GM23338 (cell line): ENCODE results near the gene MYO1D. TPM values are rescaled to one million over a fixed set of nuclear protein-coding genes. Genes with fewer than 3 reads are reported as not detected.

ENCODE experiments used
- ATAC-seq: fragments of 200-7000 bp; cut with Tn5 transposase; 3 replicates; pipeline ENCODE4 v1.9.1; 2020
- DNase-seq: peaks from one replicate; pipeline ENCODE4 v3.0.0-alpha.2; 2015; ENCODE audit warnings: low spot score
- H2AFZ ChIP-seq: fragments of 200-600 bp; sonication (generic); 2 replicates; pipeline ENCODE4 v1.8.0; 2016; ENCODE audit warnings: antibody characterized with exemption, mild to moderate bottlenecking, moderate library complexity
- H3F3A ChIP-seq: fragments of 200-600 bp; sonication (generic); replicated peaks from 2 replicates; pipeline ENCODE4 v1.8.0; 2017; ENCODE audit warnings: antibody characterized with exemption, mixed run types, low read depth
- H3K27ac ChIP-seq: fragments of 200-600 bp; sonication (generic); 2 replicates; pipeline ENCODE4 v1.6.1; 2016; ENCODE audit warnings: low read depth
- H3K27me3 ChIP-seq: fragments of 200-600 bp; sonication (generic); 2 replicates; pipeline ENCODE4 v1.8.0; 2016; ENCODE audit warnings: mild to moderate bottlenecking, mixed run types, moderate library complexity; ENCODE audit not compliant: insufficient read depth
- H3K36me3 ChIP-seq: fragments of 200-600 bp; sonication (generic); 2 replicates; pipeline ENCODE4 v1.8.0; 2016; ENCODE audit warnings: mild to moderate bottlenecking; ENCODE audit not compliant: insufficient read depth
- H3K4me1 ChIP-seq: fragments of 200-600 bp; sonication (generic); 2 replicates; pipeline ENCODE4 v1.8.0; 2016; ENCODE audit warnings: mild to moderate bottlenecking, moderate library complexity; ENCODE audit not compliant: insufficient read depth
- H3K4me2 ChIP-seq: fragments of 200-600 bp; sonication (generic); 2 replicates; pipeline ENCODE4 v1.7.1; 2017; ENCODE audit warnings: mixed run types
- H3K4me3 ChIP-seq: fragments of 200-600 bp; sonication (generic); 2 replicates; pipeline ENCODE4 v1.6.1; 2016; ENCODE audit warnings: mixed run types
- H3K79me2 ChIP-seq: fragments of 200-600 bp; sonication (generic); replicated peaks from 2 replicates; pipeline ENCODE4 v1.8.0; 2017; ENCODE audit warnings: mild to moderate bottlenecking; ENCODE audit not compliant: insufficient read depth
- H3K9me2 ChIP-seq: fragments of 200-600 bp; sonication (generic); 2 replicates; pipeline ENCODE4 v1.8.0; 2017; ENCODE audit not compliant: insufficient read depth
- H4K20me1 ChIP-seq: fragments of 200-600 bp; sonication (generic); replicated peaks from 2 replicates; pipeline ENCODE4 v1.8.0; 2017; ENCODE audit warnings: mild to moderate bottlenecking; ENCODE audit not compliant: insufficient read depth
- H3K27ac Mint-ChIP-seq: 2 replicates; pipeline ENCODE4 v1.8.0; 2020; ENCODE audit warnings: inconsistent platforms, mild to moderate bottlenecking, moderate library complexity, mixed read lengths
- H3K27me3 Mint-ChIP-seq: 3 replicates; pipeline ENCODE4 v1.8.0; 2022; ENCODE audit warnings: low read depth, mild to moderate bottlenecking, moderate library complexity, mixed read lengths, inconsistent platforms; ENCODE audit not compliant: insufficient read depth, poor library complexity
- H3K36me3 Mint-ChIP-seq: 3 replicates; pipeline ENCODE4 v1.8.0; 2021; ENCODE audit warnings: low read depth, mild to moderate bottlenecking, inconsistent platforms, moderate library complexity, mixed read lengths
- H3K4me1 Mint-ChIP-seq: 3 replicates; pipeline ENCODE4 v1.8.0; 2020; ENCODE audit warnings: mild to moderate bottlenecking, inconsistent platforms, mixed read lengths
- H3K4me3 Mint-ChIP-seq: 3 replicates; pipeline ENCODE4 v1.8.0; 2021; ENCODE audit warnings: moderate library complexity, mild to moderate bottlenecking, inconsistent platforms, mixed read lengths
- H3K9me3 Mint-ChIP-seq: 3 replicates; pipeline ENCODE4 v1.8.0; 2020; ENCODE audit warnings: moderate library complexity, mild to moderate bottlenecking, inconsistent platforms, mixed read lengths
- CREB1 ChIP-seq: fragments of 250-450 bp; sonication (Bioruptor Pico); IDR thresholded peaks from 2 replicates; pipeline ENCODE4 v1.5.0; 2020; ENCODE audit warnings: low read depth, mild to moderate bottlenecking, moderate library complexity
- EZH2 ChIP-seq: fragments of 200-600 bp; sonication (generic); IDR thresholded peaks from one replicate; pipeline ENCODE4 v1.8.0; 2017; ENCODE audit warnings: antibody characterized with exemption, mild to moderate bottlenecking, low read depth; ENCODE audit not compliant: unreplicated experiment
- EZH2phosphoT487 ChIP-seq: fragments of 200-600 bp; sonication (generic); IDR thresholded peaks from one replicate; pipeline ENCODE4 v1.8.1; 2018; ENCODE audit warnings: antibody characterized with exemption; ENCODE audit not compliant: unreplicated experiment
- JUNB ChIP-seq: IDR thresholded peaks from one replicate; pipeline ENCODE4 v1.6.1; 2016; ENCODE audit warnings: antibody characterized with exemption; ENCODE audit not compliant: unreplicated experiment
- NANOG ChIP-seq: IDR thresholded peaks from 2 replicates; pipeline ENCODE4 v1.6.1; 2016; ENCODE audit warnings: antibody characterized with exemption, borderline replicate concordance
- POLR2AphosphoS5 ChIP-seq: IDR thresholded peaks from 2 replicates; pipeline ENCODE4 v1.6.1; 2016; ENCODE audit warnings: antibody characterized with exemption, low read depth
- STAT1 ChIP-seq: IDR thresholded peaks from one replicate; pipeline ENCODE4 v1.6.1; 2016; ENCODE audit warnings: antibody characterized with exemption; ENCODE audit not compliant: unreplicated experiment
- ZNF114 ChIP-seq: fragments of 250-450 bp; sonication (Bioruptor Pico); IDR thresholded peaks from 2 replicates; pipeline ENCODE4 v1.5.0; 2020; ENCODE audit warnings: mild to moderate bottlenecking, moderate library complexity
- ZNF331 ChIP-seq: fragments of 250-450 bp; sonication (Bioruptor Pico); IDR thresholded peaks from 2 replicates; pipeline ENCODE4 v1.5.0; 2020; ENCODE audit warnings: low read depth, mild to moderate bottlenecking, moderate library complexity
- polyA plus RNA-seq: library from polyadenylated mRNA; unstranded; fragments of >200 nt; fragmentation: Nextera tagmentation; extraction: Ambion mirVana; gene quantifications from 2 replicates; pipeline ENCODE4 v1.2.1, GENCODE V29; 2016
- total RNA-seq: library from RNA; depleted of rRNA; stranded (reverse); fragments of >200 nt; shearing (Covaris generic); gene quantifications from 2 replicates; pipeline ENCODE4 v1.2.3, GENCODE V29; 2014
- TF ChIP-seq, protein P1 (sequence below), 2 experiments: fragments of 200-600 bp in 1 of 2; sonication (generic) in 1 of 2; conservative IDR thresholded peaks; 2 replicates each; pipeline versions ENCODE4 v1.5.1 to v1.6.1; 2016 to 2017; ENCODE audit warnings: antibody characterized with exemption in 2 of 2, low read depth in 2 of 2, mild to moderate bottlenecking in 2 of 2, moderate library complexity in 1 of 2
- TF ChIP-seq, protein P2 (sequence below): IDR thresholded peaks from 2 replicates; pipeline ENCODE4 v1.6.1; 2016; ENCODE audit warnings: antibody characterized with exemption
- TF ChIP-seq, protein P3 (sequence below): IDR thresholded peaks from one replicate; pipeline ENCODE4 v1.6.1; 2018; ENCODE audit warnings: antibody characterized with exemption; ENCODE audit not compliant: unreplicated experiment
- TF ChIP-seq, protein P4 (sequence below): fragments of 250-450 bp; sonication (Bioruptor Pico); IDR thresholded peaks from 2 replicates; pipeline ENCODE4 v1.5.0; 2020; ENCODE audit warnings: mild to moderate bottlenecking, moderate library complexity

MYO1D gene
- total and polyA plus RNA-seq, 2 experiments from 2014 or later: 8.6 to 28.6 TPM

DNA sequence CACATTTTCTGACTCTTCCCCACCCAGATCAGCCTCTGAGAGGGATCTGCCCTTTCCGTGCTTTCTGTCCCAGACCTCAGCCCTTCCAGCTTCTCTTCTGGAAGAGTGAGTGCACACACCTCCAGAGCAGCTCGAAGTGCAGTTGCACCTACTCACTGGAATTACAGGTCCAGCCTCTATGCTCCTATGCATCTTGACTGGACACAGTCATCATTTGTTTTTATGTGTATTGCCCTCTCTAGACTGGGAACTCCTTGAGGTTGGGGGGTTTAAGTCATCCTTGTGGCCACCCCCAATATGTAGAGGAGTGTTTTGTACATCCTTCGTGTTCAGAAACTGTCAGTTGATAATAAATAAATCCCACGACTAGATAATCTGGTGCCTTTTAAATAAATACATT is 308.2 kb downstream of the MYO1D start:
- Histone ChIP-seq H2AFZ (no peak overlapping the region), H3K4me2 (no peak overlapping the region), H3K27me3 (no peaks in the 10 kb centered on the region), H3F3A (no peaks in the 10 kb centered on the region), H3K27ac (no peak overlapping the region), H3K4me1 (peaks cover 8% of the 10 kb centered on the region), H3K9me2 (peaks cover 9% of the 10 kb centered on the region; the same call in 1 of the 2 replicates), H4K20me1 (no peaks in the 10 kb centered on the region), H3K36me3 (no peaks in the 10 kb centered on the region), H3K79me2 (no peaks in the 10 kb centered on the region), H3K4me3 (no peak overlapping the region)
- no peak overlapping the region for H3K4me3 Mint-ChIP-seq
- DNase-seq: no peak
- H3K9me3 Mint-ChIP-seq: no peaks in the 10 kb centered on the region; the same call in 2 of the 3 replicates
- H3K27ac Mint-ChIP-seq: no peak overlapping the region
- no peak for TF ChIP-seq EZH2
- no peak for TF ChIP-seq STAT1
- TF ChIP-seq, protein P1, sequence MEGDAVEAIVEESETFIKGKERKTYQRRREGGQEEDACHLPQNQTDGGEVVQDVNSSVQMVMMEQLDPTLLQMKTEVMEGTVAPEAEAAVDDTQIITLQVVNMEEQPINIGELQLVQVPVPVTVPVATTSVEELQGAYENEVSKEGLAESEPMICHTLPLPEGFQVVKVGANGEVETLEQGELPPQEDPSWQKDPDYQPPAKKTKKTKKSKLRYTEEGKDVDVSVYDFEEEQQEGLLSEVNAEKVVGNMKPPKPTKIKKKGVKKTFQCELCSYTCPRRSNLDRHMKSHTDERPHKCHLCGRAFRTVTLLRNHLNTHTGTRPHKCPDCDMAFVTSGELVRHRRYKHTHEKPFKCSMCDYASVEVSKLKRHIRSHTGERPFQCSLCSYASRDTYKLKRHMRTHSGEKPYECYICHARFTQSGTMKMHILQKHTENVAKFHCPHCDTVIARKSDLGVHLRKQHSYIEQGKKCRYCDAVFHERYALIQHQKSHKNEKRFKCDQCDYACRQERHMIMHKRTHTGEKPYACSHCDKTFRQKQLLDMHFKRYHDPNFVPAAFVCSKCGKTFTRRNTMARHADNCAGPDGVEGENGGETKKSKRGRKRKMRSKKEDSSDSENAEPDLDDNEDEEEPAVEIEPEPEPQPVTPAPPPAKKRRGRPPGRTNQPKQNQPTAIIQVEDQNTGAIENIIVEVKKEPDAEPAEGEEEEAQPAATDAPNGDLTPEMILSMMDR (conservative IDR thresholded peaks at IDR 0.05; ENCODE audit: low read depth in 2 of 2): no peak
- no peak for TF ChIP-seq JUNB
- no peak for TF ChIP-seq EZH2phosphoT487
- TF ChIP-seq ZNF331 (CRISPR knock-in tag): no peak
- TF ChIP-seq, protein P2, sequence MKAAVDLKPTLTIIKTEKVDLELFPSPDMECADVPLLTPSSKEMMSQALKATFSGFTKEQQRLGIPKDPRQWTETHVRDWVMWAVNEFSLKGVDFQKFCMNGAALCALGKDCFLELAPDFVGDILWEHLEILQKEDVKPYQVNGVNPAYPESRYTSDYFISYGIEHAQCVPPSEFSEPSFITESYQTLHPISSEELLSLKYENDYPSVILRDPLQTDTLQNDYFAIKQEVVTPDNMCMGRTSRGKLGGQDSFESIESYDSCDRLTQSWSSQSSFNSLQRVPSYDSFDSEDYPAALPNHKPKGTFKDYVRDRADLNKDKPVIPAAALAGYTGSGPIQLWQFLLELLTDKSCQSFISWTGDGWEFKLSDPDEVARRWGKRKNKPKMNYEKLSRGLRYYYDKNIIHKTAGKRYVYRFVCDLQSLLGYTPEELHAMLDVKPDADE: no peak
- TF ChIP-seq, protein P3, sequence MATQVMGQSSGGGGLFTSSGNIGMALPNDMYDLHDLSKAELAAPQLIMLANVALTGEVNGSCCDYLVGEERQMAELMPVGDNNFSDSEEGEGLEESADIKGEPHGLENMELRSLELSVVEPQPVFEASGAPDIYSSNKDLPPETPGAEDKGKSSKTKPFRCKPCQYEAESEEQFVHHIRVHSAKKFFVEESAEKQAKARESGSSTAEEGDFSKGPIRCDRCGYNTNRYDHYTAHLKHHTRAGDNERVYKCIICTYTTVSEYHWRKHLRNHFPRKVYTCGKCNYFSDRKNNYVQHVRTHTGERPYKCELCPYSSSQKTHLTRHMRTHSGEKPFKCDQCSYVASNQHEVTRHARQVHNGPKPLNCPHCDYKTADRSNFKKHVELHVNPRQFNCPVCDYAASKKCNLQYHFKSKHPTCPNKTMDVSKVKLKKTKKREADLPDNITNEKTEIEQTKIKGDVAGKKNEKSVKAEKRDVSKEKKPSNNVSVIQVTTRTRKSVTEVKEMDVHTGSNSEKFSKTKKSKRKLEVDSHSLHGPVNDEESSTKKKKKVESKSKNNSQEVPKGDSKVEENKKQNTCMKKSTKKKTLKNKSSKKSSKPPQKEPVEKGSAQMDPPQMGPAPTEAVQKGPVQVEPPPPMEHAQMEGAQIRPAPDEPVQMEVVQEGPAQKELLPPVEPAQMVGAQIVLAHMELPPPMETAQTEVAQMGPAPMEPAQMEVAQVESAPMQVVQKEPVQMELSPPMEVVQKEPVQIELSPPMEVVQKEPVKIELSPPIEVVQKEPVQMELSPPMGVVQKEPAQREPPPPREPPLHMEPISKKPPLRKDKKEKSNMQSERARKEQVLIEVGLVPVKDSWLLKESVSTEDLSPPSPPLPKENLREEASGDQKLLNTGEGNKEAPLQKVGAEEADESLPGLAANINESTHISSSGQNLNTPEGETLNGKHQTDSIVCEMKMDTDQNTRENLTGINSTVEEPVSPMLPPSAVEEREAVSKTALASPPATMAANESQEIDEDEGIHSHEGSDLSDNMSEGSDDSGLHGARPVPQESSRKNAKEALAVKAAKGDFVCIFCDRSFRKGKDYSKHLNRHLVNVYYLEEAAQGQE: no peak
- TF ChIP-seq CREB1 (CRISPR knock-in tag): no peak
- no peak for TF ChIP-seq NANOG
- TF ChIP-seq ZNF114 (CRISPR knock-in tag): no peak
- TF ChIP-seq, protein P4, sequence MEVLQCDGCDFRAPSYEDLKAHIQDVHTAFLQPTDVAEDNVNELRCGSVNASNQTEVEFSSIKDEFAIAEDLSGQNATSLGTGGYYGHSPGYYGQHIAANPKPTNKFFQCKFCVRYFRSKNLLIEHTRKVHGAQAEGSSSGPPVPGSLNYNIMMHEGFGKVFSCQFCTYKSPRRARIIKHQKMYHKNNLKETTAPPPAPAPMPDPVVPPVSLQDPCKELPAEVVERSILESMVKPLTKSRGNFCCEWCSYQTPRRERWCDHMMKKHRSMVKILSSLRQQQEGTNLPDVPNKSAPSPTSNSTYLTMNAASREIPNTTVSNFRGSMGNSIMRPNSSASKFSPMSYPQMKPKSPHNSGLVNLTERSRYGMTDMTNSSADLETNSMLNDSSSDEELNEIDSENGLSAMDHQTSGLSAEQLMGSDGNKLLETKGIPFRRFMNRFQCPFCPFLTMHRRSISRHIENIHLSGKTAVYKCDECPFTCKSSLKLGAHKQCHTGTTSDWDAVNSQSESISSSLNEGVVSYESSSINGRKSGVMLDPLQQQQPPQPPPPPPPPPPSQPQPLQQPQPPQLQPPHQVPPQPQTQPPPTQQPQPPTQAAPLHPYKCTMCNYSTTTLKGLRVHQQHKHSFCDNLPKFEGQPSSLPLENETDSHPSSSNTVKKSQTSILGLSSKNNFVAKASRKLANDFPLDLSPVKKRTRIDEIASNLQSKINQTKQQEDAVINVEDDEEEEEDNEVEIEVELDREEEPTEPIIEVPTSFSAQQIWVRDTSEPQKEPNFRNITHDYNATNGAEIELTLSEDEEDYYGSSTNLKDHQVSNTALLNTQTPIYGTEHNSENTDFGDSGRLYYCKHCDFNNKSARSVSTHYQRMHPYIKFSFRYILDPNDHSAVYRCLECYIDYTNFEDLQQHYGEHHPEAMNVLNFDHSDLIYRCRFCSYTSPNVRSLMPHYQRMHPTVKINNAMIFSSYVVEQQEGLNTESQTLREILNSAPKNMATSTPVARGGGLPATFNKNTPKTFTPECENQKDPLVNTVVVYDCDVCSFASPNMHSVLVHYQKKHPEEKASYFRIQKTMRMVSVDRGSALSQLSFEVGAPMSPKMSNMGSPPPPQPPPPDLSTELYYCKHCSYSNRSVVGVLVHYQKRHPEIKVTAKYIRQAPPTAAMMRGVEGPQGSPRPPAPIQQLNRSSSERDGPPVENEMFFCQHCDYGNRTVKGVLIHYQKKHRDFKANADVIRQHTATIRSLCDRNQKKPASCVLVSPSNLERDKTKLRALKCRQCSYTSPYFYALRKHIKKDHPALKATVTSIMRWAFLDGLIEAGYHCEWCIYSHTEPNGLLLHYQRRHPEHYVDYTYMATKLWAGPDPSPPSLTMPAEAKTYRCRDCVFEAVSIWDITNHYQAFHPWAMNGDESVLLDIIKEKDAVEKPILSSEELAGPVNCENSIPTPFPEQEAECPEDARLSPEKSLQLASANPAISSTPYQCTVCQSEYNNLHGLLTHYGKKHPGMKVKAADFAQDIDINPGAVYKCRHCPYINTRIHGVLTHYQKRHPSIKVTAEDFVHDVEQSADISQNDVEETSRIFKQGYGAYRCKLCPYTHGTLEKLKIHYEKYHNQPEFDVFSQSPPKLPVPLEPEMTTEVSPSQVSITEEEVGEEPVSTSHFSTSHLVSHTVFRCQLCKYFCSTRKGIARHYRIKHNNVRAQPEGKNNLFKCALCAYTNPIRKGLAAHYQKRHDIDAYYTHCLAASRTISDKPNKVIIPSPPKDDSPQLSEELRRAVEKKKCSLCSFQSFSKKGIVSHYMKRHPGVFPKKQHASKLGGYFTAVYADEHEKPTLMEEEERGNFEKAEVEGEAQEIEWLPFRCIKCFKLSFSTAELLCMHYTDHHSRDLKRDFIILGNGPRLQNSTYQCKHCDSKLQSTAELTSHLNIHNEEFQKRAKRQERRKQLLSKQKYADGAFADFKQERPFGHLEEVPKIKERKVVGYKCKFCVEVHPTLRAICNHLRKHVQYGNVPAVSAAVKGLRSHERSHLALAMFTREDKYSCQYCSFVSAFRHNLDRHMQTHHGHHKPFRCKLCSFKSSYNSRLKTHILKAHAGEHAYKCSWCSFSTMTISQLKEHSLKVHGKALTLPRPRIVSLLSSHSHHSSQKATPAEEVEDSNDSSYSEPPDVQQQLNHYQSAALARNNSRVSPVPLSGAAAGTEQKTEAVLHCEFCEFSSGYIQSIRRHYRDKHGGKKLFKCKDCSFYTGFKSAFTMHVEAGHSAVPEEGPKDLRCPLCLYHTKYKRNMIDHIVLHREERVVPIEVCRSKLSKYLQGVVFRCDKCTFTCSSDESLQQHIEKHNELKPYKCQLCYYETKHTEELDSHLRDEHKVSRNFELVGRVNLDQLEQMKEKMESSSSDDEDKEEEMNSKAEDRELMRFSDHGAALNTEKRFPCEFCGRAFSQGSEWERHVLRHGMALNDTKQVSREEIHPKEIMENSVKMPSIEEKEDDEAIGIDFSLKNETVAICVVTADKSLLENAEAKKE (CRISPR knock-in tag): no peak
- no peak for TF ChIP-seq POLR2AphosphoS5
- H3K36me3 Mint-ChIP-seq: no peaks in the 10 kb centered on the region; the same call in 2 of the 3 replicates
- peaks cover 12% of the 10 kb centered on the region; the same call in 2 of the 3 replicates for H3K4me1 Mint-ChIP-seq
- ATAC-seq: no peak
- peaks cover 4% of the 10 kb centered on the region for H3K27me3 Mint-ChIP-seq
